GM18909 (cell line): ENCODE measurements around the gene SEC14L5.
"Not testable (repeated sequence)": the region's sequence is repeated elsewhere in the genome, so short reads cannot be mapped to it uniquely, and the experiment has no call there.

ENCODE experiments used
- ATAC-seq: cut with Tn5 transposase; IDR thresholded peaks from one replicate; pipeline ENCODE4 v1.9.1; 2021; ENCODE audit warnings: mild to moderate bottlenecking; ENCODE audit not compliant: unreplicated experiment, poor library complexity

Gene SEC14L5

DNA sequence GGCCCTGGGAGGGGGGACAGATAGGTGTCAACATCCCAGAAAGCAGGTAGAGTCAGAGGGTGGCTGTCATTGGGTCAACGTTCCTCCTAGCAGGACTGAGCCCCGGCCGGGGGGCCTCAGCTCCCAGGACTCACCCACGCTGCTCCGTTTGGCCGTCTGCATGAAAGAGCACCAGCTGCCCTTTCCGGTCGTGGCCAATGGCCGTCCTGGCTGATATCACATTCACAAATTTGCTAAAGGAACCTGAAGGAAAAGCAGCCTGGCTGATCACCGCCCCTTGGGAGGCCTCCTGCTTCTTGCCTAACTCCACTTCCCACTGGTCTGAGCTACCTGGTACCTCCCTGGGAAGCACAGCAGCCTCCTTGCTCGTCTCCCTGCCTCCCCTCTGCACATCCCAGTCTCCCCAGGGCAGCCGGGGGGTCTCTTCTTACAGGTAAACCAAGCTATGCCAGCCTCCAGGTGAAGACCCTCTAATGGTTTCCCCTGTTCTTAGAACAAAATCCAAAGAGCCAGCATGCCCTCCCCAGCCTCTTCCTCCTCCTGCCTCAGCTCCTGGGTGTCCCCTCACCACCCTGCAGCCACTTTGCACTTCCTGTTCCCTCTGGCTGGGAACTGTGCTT is 72.2 kb downstream of the SEC14L5 start:
- ATAC-seq, result no peak

DNA sequence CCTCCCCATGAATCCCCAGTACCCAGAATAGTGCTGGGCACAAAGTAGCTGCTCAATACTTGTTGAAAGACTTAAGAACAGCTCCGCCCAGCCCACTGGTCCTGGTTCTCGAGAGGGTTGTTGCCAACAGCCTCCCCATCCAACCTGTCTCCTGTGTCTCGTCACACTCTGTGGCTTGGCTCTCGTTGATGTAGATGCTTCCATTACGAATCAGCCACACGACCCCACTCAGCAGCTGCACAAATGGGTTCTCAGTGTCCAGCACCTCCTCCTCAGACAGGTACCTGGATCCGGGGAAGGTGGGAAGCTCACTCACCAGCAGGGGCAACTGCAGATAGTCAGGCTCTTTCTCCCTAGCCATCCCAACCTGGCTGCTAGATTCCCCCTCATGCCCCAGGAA is 73.5 kb downstream of the SEC14L5 start:
- ATAC-seq, result no peak

DNA sequence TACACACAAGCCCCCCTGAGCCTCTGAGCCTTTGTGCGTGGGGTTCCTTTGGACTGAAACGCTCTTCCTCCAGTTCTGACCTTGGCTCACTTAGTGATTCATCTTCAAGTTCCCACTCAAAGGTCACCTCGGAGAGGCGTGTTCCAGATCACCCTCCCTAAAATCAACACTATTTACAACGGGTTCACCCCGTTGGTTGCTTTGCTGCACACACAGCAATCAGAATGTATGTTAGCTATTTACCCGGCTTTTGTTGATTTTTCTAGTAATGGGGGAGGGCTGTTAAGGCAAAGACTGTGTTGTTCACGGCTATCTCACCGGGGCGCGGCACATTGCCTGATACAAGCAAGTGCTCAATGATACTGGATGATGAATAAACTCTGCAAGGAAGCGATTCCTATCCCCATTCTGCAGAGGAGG is 74.6 kb downstream of the SEC14L5 start:
- ATAC-seq, result no peak

DNA sequence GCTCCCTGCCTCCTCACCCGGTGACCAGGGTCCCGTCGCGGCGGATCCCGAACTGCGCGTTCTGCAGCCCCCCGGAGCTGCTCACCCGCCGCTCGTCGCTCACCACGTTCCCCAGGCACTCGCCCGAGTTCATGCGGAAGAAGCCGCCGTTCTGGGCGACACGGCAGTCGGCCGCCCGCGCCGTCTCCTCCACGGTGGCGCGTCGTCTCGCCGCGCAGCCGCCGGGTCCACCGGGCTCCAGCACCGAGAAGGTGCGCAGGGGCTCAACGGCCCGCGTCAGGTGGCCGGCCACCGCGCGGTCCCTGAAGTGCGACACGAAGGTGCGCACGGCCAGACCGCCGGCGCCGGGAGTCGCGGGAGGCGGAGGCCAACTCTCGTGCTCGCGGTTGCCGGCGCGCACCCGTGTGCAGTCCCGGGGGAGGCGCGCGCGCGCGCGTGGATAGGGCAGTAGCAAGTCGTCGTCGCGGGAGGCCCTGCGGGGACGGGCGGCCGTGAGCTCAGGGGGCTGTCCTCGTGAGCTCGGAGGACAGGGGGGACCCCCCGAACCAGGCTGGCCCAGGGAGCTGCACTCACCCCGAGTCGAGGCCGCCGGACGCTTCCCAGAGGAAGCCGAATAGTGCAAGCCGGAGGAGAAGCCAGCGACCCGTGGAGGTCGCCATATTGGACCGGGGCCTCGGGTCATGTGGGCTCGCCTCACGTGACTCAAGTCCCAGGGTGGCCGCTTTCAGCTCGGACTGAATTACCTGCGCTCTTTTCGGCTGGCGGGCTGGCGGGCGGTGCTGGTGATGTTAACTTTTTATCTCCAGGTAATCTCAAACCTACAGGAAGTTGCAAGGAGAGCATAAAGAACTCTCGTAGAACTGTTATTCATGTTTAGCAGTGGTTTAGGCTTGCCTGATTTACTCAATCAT is 75.4 kb downstream of the SEC14L5 start, which contains the start of gene NAGPA:
NAGPA (minus strand) TSS at position 680 of the 911 bp plus-strand sequence; CDS start at position 659, 21 bp downstream.
- peak; percentile 94 for ATAC-seq

DNA sequence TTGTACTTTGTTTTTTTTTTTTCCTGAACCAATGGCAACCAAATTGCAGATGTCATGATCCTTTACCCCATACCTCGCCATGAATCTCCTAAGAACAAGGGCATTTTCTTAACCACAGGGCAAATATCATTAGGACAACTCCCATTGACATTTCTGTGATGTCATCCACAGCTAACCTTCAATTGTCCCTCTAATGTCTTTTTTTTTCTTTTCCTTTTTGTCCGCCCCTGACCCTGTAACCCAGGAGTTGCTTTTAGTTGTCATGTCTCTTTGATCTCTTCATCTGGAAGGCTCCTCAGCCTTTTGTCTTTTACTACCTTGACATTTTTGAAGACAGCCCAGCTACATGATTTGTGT is 76.0 kb downstream of the SEC14L5 start:
- no peak for ATAC-seq

DNA sequence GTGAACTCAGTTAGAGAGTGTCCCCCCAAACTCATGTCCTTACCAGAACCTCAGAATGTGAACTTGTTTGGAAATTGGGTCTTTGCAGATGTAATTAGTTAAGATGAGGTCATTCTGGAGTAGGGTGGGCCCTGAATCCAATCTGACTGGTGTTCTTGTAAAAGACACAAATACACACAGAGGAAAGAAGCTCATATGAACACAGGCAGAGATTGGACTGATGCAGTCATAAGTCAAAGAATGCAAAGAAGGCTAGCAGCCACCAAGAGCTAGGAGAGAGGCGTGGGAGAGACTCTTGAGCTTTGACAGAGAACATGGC is 77.7 kb downstream of the SEC14L5 start:
- ATAC-seq, result no peak

DNA sequence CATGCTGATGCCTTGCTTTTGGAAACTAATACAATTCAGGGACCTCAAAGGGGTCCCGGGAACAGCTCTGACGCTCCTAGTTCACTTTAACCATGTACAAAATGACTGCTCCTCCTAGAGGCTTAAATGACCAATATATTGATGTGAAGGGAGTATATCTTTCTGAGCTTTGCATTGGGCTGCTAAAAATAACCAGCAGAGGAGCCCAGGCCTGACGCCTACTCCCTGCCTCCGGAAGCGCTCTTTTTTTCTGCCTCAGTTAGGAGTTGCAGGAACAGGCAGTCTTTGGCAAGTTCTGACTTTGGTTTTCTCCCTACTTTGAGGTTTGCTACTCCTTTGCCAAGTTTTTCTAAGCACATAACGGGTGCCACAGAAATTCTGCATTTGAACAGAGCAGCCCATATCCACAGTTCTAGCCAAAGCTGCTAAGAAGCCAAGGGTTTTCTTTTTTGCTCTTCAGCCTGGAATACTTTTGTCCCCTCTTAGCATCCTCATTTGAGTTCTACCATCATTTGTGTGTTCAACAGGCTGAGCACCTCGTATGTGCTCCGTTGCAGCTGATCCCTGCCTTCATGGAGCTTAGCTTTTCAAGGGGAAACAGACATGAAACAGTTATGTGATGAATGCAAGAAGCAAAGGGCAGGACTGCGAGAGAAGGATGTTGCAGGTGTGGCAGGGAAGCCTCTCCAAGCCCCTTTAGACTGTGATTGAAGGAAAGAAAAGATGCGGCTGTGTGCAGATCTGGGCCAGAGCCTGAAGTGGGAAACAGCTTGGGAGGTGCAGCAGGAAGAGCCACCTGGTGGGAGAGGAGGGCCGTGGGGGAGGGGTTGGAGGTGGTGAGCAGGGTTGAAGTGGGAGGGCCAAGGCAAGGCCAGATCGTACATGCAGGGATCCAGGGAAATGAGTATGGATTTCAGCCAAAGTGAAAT is 78.4 kb downstream of the SEC14L5 start:
- no peak for ATAC-seq

DNA sequence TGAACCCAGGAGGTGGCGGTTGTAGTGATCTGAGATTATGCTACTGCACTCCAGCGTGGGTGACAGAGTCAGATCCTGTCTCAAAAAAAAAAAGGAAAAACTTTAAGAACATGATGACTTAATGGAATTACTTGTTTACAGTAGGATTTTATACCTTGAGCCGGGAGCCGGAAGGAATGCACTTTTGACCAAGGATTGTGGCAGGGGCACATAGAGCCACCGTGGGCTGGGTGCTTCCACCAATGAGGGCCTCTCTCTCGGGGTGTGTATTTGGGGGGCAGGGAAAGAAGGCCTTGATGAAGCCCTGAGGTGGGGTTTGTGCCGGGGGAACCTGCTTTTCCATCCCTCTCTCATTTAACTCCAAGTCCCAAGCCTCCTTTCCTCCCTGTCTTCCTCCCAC is 82.3 kb downstream of the SEC14L5 start:
- no peak for ATAC-seq

DNA sequence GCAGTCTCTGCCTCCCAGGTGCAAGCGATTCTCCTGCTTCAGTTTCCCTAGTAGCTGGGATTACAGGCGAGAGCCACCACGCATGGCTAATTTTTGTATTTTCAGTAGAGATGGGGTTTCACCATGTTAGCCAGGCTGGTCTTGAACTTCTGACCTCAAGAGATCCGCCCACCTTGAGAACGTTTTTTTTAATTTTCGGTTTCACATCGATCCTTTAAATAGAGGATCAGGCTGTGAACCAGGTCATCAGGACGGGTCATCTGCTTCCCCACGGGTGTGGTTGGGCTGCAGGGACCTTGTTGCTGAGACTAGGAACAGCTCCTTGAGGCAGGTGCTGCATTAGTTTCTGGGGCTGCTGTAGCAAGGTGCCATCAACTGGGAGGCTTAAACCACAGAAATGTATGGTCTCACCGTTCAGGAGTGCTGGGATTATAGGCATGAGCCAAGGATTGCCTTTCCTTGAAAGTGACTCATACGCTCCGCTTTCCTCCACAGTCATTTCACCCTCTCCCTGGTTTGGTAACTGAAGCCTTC is 83.5 kb downstream of the SEC14L5 start:
- ATAC-seq, result peak; percentile 89

DNA sequence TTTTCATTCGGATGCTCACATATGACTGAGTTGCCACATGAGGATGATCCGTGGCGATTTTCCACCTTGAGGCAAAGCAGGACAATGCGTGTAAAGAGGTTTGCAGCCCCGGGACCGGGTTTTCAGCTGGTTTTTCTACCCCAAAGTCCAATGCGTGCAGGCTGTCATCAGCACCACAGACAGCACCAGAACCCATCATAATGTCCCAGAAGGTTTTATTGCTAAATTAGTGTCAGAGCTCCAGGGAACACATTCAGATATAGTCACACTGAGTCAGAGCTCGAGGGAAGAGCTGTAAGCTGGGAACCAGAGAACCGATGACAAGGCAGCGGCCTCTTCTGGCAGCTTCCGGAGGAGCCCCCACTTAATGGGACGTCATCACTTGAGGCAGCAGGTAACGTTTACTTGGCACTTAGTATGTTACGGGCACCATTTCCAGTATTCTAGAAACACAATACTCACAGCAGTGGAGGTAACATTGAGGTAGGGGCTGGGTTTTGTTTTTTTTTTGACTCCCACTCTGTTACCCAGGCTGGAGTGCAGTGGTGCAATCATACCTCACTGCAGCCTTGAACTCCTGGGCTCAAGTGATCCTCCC is 84.5 kb downstream of the SEC14L5 start:
- ATAC-seq, result no peak

DNA sequence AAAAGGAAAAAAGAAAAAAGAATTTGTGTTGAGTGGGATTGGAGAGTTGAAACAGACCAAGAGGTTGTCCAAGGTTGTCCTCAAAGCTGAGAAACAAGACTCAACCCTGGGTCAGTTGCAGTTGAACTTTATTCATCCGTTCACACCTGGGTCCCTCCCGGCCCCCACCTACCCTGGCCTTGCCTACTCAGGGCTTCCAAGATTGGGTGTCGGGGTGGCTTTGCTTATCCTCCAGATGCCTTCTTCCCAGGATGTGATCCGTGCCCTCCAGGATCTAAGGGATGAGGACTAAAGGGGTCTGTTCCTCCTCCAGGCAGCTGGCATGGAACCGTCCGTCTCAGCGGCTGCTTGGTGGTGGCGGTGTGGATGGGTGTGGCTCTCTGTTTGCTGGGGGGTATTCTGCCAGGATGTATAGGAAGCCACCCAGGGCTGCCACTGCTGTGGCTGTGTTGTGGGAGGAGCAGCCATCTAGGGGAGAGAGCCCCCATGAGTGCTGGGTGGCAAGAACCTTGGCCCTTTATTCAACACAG is 85.9 kb downstream of the SEC14L5 start:
- ATAC-seq, result no peak

DNA sequence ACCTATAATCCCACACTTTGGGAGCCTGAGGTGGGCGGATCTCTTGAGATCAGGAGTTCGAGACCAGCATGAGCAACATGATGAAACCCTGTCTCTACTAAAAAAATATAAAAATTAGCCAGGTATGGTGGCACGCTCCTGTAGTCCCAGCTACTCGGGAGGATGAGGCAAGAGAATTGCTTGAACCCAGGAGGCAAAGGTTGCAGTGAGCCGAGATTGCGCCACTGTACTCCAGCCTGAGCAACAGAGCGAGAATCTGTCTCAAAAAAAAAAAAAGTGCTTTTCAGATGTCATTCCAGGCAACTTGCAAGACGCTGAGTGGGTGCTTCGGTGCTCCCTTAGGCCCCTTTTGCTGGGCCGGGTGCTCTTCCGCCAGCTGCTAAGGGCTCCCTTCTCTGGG is 86.5 kb downstream of the SEC14L5 start:
- ATAC-seq, result not testable (repeated sequence)

DNA sequence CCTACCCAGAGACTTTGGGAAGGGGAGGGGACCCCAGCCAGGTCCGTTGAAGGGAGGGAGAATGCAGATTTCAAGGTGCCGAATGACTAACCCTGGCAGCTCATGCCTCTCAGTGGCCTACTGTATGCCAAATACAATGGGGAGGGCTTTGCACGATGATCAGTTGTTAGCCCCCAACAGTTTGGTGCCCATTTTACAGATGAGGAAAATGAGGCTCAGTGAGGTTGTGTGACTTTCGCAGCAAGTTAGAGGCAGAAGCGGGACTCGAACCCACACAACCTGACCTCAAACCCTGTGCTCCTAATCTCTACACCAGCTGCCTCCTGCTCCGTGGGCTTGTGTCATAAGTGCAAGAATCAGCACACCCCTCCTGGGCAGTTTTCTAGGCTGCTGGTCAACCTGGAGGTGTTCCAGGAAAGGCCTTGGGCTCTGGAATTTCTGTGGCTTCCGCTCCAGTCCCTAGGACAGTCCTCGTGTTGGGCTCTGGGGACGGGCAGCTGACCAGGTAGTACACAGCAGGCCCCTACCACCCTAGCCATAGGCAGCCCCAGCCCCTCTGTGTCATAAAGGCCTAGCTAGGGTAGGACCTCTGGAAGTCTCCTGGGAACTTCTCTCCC is 87.5 kb downstream of the SEC14L5 start:
- ATAC-seq, result no peak

DNA sequence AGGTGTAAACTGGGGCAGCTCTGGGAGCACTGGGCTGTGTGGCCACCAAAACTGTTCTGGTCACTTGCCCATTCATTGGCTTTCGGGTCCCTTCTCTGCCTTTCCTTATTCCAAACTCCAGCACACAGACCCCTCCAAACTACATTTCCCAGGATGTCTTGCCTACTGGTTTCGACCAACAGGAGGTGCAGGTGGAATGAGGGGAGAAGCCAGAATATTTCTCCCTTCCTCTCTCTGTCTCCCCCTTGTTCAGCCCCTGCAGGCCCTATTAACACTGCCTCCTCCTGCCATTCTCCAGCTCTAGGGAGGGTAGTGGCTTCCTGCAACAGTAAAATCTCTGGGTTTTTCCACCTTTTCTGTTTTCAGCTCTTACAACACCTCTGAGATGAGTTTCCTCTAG is 88.8 kb downstream of the SEC14L5 start:
- no peak for ATAC-seq

DNA sequence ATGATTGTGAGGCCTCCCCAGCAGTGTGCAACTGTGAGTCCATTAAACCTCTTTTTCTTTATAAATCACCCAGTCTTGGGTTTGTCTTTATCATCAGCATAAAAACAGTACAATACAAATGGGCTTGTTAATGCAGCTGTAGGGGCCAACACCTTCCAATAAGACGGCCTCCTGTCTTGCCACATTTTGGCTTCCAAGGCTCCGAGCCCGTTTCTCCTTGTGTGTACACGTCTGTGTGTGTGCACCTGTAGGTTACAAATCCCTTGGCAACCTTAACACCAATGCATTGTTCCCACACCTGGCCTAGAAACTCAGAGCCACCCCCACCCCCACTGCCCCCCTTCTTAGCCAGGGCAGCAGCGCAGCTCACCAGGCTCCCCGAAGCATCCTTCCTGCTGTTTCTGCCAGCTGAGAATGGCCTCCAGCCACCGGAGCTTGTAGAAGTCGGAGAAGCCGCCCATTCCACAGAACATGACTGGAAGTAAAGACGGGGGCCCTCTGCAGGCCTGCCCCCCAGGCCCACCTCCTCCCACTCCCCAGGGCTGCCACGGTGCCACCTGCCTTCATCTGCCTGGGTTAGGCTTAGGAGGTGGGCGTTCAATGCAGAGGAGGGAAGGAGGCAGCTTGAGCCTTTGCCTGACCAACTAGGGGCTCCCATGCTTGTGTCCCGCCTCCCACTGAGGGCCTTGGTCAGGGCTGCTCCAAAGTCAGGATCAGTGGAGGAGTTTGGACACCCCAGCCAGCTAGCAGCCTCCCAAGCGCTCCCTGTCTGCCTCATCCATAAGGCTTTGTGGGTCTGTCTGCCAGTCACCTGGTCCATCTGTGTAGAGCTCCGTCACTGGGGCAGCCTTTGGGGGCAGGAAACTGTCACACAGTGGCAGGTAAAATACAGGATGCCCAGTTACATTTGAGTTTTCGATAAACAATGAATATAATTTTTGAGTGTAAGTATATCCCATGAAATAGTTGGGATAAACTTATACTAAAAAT is 97.0 kb downstream of the SEC14L5 start:
- ATAC-seq, result no peak

DNA sequence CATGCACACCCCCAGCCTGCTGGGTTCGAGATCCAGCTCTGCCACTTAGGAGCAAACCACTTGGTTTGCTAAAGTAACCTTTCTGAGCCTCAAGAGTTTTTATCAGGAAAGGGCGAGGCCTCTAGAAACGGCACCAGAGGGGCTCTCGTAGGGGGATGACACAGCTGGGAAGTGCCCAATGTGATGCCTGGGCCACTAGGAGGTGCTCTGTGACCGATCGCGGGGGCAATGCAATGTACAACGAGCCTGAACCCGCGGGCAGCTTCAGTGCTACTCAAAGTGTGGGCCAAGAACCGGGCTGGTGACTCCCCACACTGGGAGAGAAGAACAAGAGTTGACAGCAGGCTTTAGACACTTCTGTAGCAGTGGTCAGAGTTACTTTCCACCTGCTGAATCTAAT is 98.2 kb downstream of the SEC14L5 start:
- no peak for ATAC-seq

DNA sequence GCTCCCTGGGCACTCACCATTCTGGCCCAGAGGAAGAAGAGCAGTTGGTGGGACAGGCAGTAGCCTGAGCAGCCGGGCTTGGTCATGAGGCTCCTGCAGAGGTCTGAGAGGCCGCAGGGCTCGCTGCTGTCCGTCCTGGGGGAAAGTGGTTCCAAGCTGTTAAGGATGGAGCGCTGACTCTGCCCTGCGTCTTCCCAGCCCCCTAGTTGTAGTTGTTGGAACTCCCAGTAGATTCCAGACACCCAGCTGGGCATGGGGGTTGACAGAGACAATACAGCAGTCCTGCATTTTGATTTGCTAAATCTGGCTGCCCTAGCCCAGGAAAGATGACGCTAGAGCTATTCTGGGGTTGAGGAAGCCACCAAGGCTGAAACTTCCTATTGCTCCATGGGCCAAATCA is 100.3 kb downstream of the SEC14L5 start:
- no peak for ATAC-seq

DNA sequence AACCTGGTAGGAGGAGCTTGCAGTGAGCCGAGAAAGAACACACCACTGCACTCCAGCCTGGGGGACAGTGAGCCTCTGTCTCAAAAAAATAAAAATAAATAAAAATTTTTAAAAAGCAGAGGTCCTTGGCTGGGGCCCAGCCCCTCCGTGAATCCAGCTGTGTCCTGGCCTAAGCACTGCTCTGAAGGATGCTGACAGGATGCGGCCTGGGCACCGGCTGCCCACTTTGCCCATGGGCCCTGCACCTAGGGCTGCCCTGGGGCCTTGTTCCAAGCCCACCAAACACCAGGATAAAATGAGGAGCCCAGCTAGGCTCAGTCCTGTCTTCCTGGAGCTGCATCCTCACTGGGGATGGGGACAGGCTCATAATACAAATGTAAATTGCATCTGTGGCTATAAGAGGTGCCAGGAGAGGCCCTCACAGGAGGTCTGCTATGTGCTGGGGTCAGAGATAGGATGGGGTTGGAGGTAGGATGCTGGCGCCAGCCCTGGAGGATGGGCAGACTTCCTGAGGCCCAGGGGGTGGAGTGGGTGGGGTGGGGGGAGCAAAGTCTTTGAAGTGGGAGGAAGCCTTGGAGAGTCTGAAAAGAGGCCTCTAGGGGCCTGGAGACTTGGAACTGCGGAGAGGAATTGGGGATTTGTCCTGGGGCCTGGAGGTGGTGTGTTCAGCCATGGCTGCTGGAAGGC is 101.4 kb downstream of the SEC14L5 start:
- no peak for ATAC-seq
